CD4-positive, alpha-beta T cell treated with Interferon gamma for 1 hour (primary cell): ENCODE measurements around the gene C1RL.
A peak's percentile ranks its signal among the peaks of the same experiment; 100 is the strongest.
"Not testable (repeated sequence)": the region's sequence is repeated elsewhere in the genome, so short reads cannot be mapped to it uniquely, and the experiment has no call there.

Source experiments
- DNase-seq: peaks from one replicate; pipeline ENCODE4 v3.0.0-alpha.2; 2020

C1RL gene

DNA sequence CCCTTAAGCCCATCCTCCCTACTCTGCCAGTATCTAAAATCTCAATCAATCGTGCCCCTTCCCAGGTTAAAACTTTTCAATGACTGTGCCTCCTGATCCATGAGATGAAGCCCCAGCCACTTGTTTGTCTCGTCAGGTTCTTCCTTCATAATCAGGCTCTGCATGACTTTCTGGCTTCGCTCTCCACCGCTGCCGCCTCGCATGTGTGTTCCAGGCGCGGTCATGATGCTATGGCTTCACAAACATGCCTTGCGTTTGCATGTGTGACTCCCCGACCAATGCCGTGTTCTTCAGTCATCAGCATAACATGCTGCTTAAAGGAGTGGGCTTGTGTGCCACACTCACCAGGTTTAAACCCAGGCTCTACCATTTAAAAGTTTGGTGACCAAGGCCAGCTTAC is 5.0 kb upstream of the C1RL start:
- DNase-seq, result no peak

DNA sequence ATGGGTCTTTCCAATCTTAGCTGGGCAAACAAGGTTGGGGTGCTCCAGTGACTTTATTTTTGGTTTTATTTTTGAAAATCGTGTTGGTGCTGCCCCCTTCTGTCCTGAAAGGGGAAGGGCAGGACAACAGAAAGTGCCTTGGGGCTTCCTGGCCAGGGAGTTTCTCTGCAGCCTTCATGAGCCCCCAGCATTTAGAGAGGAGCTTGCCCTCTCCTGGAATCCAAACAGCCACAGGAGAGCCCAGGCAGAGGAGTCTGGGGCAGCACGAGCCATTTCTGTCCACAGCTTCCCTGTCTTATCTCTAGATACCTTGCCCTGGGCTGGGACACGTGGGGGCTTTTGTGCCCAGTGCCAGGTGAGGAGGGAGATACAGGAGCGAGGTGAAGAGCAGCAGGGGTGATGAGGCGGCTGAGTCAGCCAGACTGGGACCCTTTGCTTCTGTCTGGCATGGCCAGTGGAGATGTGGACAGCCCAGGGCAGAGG is 4.4 kb upstream of the C1RL start:
- DNase-seq, result peak; percentile 28

- DNase-seq, result no peak
Measured at GRCh38 chr12:7112041-7112440, 3.0 kb upstream of the C1RL start.

- no peak for DNase-seq
Measured at GRCh38 chr12:7110661-7111060, 1.6 kb upstream of the C1RL start.

DNA sequence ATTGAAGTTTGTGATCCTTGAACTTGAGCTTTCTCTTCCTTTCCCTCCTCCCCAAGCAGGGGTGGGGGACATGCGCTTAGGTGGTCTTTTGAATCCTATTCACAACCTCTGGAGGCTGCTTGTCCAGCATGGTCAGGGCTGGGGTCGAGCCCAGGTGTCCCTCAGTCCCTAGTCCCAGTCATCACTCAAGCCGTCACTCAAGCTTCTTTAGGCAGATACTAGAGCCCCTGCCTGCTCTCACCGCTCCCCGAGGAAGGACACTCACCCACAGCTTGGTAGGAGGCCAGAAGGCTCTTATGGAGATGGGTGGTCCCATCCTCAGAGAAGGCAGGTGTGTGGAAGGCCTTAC is 532 bp upstream of the C1RL start:
- no peak for DNase-seq

- peak; percentile 68 for DNase-seq
Measured at GRCh38 chr12:7108003-7108795, 815 bp downstream of the C1RL start.

- DNase-seq, result no peak
Measured at GRCh38 chr12:7107636-7108002, 1.4 kb downstream of the C1RL start.

DNA sequence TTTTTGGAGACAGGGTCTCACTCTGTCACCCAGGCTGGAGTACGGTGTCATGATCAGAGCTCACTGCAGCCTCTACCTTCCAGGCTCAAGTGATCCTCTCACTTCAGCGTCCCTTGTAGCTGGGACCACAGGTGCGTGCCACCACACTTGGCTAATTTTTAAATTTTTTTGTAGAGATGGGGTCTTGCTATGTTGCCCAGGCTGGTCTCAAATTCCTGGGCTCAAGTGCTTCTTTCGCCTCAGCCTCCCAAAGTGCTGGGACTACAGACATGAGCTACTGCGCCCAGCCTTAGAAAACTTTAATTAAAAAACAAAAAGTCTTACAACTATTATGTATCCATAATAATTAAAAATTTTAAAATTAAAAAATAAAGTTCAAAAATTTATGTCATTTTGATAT is 1.8 kb downstream of the C1RL start:
- not testable (repeated sequence) for DNase-seq

GRCh38 chr12:7106082-7106481 is 2.9 kb downstream of the C1RL start:
- no peak for DNase-seq

- no peak for DNase-seq
Measured at GRCh38 chr12:7103837-7104584, 5.0 kb downstream of the C1RL start.

DNA sequence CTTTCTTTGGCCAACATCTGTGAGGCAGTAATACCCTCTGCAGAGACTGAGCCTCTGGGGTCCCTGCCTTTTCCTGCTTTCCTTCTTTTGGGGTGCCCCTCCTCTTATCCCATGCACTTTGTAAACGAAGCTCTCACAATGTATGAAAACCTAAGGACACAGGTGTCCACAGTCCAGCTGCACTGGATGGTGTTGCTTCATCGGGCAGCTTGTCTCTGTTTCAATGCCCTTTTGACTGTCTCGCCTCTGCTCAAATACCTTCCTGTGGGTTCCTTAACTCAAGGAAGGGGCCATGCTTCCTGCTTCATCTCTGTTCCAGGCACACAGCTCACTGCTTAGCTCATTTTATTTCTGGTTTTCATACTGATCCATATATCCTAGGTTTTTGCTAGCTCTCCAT is 6.4 kb downstream of the C1RL start:
- no peak for DNase-seq

GRCh38 chr12:7101694-7102131 is 7.3 kb downstream of the C1RL start:
- no peak for DNase-seq

DNA sequence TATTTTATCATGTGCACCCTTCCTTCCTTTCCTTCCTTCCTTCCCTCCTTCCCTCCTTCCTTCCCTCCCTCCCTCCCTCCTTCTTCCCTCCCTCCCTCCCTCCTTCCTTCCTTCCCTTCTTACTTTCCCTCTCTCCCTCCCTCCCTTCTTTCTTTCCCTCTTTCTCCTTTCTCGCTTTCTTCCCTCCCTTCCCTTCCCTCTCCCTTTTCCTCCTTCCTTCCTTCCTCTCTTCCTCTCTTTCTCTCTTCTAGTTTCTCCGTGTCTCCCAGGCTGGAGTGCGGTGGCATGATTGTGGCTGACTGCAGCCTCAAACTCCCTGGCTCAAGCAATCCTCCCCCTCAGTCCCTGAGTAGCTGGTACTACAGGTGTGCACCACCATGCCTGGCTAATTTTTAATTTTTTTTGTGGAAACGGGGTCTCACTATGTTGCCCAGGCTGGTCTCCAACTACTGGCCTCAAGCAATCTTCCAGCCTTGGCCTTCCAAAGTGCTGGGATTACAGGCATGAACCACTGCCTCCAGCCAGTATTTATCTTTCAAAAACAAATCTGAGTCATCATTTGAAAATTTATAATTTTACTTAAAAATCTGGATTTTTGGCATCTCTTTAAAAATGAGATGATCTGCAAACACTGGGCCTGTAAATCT is 7.8 kb downstream of the C1RL start:
- no peak for DNase-seq

- no peak for DNase-seq
Measured at GRCh38 chr12:7100239-7100638, 8.8 kb downstream of the C1RL start.

DNA sequence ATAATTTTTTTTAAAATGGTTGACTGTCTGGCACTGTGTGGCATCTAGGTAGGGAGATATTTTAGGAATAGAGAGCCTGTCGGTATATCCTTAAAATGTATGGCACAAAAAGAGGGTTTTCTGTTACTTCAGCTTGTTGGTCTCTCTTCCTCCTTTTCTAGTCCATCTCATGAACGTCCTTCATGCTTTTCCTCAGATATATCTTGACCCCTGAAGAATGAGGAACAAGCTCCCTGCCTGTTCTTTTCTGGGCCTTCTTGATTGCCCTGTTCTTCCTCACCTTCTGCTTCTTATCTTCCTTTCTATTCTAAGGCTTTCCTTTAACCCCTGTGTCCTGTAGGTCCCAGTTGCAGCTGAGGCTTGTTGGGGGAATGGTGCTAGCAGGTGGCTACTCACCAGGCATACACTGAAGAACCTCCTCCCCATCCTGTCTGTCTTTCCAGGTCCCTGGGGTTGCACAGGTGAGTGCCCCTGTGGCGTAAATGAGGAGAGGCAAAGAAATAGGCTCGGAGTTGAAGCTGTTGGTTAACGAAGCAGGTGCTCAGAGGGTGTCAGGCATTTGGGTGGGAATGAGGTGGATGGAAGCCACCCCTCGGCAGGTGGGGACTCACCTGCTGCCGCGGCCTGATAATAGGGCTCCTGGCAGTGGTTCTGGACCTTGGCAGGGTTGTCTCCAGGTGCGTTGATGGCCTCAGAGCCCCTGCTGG is 9.6 kb downstream of the C1RL start:
- DNase-seq, result no peak

DNA sequence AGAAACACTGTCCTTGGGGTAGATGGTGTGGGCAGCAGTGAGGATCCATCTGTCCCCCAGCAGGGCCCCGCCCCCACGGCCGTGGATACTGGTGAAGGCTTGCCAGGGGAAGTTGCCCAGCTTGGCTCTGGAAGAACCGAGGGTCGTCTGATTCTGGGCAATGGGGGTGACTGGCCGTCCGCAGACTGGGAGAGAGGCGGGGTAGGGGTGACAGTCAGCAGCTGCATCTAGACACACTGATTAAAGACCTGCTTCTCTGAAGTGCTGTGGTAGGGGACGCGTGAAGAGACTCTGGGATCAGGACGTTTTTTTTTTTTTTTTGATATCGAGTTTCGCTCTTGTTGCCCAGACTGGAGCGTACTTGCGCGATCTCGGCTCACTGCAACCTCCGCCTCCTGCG is 12.0 kb downstream of the C1RL start:
- no peak for DNase-seq

DNA sequence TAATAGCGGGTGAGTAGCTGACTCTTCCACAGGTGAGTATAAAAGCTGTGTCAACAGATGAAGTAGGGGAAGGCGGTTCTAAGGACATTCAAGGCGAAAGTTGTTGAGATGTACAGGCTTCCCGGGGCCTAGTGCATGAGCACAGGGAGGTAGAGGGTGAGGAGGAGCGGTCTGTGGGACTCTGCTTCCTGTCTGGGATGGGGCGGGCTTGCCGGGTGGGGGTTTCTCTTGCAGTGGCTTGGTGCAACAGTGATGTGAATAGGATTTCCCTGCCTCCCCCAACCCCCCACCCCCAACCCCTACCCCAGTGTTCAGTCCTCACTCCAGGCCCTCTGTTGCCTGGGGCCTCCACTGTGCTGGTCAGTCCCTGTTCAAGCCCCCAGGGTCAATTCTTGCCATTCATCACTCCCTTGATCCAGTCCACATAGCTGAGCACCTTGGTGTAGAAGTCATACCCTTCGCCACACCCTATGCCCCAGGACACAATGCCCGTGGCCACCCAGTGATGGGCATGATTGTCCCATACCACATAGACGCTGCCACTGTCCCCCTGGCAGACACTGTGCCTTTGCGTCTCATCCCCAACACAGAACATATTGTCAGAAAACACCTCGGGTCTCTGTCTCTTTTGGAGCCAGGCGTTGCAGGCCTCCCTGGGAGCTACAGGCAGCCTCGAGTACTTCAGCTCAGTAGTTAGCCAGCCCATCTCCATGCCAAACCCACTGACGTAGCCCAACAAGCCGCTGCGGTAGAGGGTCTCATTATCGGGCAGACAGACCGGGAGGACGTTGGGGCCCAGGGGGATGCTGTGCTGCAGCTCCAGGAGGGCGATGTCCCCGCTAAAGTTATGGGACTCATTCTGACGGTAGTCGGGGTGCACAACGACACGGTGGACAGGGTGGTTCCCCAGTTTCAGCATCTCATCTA is 12.7 kb downstream of the C1RL start:
- no peak for DNase-seq

DNA sequence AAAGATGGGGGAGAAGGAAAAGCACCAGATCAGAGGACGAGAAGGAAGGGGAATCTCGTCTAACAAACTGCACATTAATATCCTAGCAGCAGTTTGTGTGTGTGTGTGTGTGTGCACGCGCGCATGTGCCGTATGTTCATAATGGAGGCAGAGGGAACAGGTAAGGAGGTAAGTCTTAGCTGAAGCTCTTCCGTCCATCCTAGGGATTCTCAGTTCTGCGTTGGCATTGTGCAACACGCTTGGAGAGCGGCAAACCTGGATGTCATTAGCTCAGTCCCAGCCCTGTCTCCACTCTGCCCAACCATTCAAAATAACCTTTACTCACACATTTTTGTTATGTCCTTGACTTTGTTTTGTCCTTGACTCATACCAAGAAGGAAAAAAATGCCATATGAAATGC is 15.1 kb downstream of the C1RL start:
- DNase-seq, result no peak

- DNase-seq, result no peak
Measured at GRCh38 chr12:7093486-7093885, 15.5 kb downstream of the C1RL start.

GRCh38 chr12:7092986-7093460 is 16.0 kb downstream of the C1RL start:
- no peak for DNase-seq

DNA sequence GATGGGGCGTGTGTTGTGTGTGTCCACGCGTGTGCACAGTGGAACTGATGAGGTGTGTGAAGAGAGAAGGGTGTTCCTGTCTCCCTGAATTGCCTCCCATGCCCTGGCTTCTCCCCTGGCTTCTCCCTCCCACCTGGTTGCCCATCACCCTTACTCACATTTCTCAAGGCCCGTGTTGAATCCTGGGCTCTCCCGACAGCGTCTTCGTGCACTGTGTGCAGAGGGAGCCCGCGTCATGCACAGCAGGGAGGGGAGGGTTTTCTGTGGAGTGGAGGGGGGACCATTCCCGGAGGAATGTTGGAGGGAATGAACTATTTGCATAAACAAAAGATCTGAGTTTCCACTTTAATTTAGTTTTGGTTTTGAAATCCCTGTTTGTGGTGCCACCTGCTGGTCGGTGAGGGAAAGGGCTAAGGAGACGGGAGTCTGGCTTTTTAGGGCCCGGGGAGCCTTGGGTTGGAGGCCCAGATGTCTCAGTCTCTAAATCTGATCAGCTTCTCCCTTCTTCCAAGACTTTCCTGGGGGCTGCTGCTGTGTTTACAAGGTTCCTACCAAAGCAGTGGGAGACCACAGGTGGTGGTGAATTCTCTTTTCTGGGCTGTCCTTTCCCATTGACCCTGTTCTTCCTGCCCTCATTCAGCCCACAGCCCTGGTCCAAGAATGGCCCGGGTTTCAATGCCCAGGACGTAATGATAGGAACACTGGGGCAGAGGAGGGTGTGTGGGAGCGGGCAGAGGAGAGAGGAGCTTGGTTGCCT is 16.6 kb downstream of the C1RL start, which contains the start of gene C1R:
C1R (minus strand) TSS at position 217 of the 757 bp plus-strand sequence; CDS start at position 160, 57 bp downstream.
- DNase-seq, result peak; percentile 53
